Spleen (tissue), 7 donors: ENCODE measurements around the gene RACGAP1.

Experiments
- CTCF ChIP-seq, 11 experiments: fragments of 200-600 bp in 7 of 11; fragments of 450-650 bp in 4 of 11; sonication (generic) in 4 of 11; IDR thresholded peaks in 8 of 11; conservative IDR thresholded peaks in 3 of 11; 1 replicate in 7 of 11; 2 replicates in 4 of 11; pipeline versions ENCODE4 v1.4.0 to v1.8.0; 2016 to 2021; ENCODE audit warnings: antibody characterized with exemption in 11 of 11, inconsistent platforms in 4 of 11, mild to moderate bottlenecking in 1 of 11
- POLR2A ChIP-seq, 3 donors: fragments of 450-650 bp; IDR thresholded peaks; one replicate each; pipeline ENCODE4 v1.5.1; 2017; ENCODE audit warnings: antibody characterized with exemption in 3 of 3, mild to moderate bottlenecking in 1 of 3
- donor health status: DM: no; HTN: no; CAD: no; lungs with moderate emphysema.
- donor health status: DM: no; HTN: no; CAD: no.
- donor health status: DM: no; HTN: no; CAD: no.

- TF ChIP-seq CTCF (IDR thresholded peaks at IDR 0.05 in 8 of 11, conservative IDR thresholded peaks at IDR 0.05 in 3 of 11): no peak
- TF ChIP-seq POLR2A (IDR thresholded peaks at IDR 0.05): no peak
These were observed 83.5 kb downstream of the RACGAP1 start for GRCh38 chr12:49941556-49942511.
